GM13976 (cell line): Measurements from ENCODE around the gene NXPH4.

Experiments
- DNase-seq: peaks from one replicate; pipeline ENCODE4 v3.0.0; 2012; ENCODE audit warnings: low spot score
- in situ Hi-C: fragments of 300-500 bp; cut with MboI; formaldehyde crosslinking; loops from one replicate; pipeline ENCODE4 v1.12.0; 2022; ENCODE audit warnings: low sequenced_read_pairs, mixed read lengths, inconsistent platforms; ENCODE audit not compliant: unreplicated experiment
- TF ChIP-seq, protein P1 (sequence below): IDR thresholded peaks from 2 replicates; pipeline ENCODE4 v1.5.1; 2012; ENCODE audit warnings: borderline replicate concordance, mild to moderate bottlenecking; ENCODE audit not compliant: insufficient read depth; ENCODE audit errors: extremely low read depth, missing control alignments, control extremely low read depth

The NXPH4 gene

DNA sequence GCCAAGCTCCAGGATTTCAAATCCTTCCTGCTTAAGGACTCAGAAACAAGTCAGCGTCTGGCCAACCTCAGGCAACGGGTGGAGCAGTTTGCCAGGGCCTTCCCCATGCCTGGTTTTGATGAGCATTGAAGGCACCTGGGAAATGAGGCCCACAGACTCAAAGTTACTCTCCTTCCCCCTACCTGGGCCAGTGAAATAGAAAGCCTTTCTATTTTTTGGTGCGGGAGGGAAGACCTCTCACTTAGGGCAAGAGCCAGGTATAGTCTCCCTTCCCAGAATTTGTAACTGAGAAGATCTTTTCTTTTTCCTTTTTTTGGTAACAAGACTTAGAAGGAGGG is 17.6 kb downstream of the NXPH4 start:
- in situ Hi-C loops, result no loop called here
- DNase-seq, result no peak
- TF ChIP-seq, protein P1, sequence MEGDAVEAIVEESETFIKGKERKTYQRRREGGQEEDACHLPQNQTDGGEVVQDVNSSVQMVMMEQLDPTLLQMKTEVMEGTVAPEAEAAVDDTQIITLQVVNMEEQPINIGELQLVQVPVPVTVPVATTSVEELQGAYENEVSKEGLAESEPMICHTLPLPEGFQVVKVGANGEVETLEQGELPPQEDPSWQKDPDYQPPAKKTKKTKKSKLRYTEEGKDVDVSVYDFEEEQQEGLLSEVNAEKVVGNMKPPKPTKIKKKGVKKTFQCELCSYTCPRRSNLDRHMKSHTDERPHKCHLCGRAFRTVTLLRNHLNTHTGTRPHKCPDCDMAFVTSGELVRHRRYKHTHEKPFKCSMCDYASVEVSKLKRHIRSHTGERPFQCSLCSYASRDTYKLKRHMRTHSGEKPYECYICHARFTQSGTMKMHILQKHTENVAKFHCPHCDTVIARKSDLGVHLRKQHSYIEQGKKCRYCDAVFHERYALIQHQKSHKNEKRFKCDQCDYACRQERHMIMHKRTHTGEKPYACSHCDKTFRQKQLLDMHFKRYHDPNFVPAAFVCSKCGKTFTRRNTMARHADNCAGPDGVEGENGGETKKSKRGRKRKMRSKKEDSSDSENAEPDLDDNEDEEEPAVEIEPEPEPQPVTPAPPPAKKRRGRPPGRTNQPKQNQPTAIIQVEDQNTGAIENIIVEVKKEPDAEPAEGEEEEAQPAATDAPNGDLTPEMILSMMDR, result no peak

DNA sequence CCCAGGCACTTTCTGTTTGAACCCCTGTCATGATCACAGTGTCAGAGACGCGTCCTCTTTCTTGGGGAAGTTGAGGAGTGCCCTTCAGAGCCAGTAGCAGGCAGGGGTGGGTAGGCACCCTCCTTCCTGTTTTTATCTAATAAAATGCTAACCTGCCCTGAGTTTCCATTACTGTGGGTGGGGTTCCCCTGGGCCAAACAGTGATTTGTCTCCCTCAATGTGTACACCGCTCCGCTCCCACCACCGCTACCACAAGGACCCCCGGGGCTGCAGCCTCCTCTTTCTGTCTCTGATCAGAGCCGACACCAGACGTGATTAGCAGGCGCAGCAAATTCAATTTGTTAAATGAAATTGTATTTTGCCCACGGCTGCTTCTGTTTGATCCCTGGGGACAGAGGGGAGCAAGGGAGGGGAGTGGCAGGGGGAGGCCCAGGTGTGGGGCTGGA is 18.0 kb downstream of the NXPH4 start:
- in situ Hi-C loops, result no loop called here
- no peak for DNase-seq
- TF ChIP-seq, protein P1, result no peak

DNA sequence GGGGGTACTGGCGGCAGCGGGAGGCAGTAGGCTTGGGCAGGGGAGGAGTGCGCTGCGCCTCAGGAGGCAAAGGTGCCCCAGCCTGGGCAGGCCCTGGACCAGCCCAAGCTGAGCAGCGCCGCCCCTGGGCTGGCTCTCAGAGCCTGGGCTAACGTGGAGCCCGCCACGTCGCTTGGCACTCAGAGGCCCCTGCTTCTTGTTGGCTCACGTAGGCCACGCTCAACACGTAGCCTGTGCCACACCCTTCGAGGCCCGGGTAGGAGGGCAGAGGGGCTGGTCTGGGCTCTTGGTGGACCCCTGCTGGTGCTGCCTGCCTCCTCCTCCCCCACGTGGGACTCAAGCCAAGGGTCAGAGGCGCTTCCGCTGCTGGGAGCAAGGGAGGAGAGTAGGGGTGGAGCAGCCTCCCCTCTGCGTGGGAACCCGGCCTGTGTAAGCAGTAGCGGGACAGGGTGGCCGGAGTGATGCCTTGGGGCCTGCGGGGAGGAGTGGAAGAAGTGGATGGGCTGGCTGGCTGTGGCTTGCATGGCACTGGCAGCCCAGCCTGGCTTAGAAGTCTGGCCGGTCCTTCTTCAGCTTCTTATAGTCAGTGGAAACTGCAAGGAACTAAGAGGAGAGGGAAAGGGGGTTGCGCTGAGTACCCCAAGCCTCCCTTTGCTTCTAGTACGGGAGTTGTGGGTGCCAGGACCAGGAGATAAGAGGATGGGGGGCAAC is 18.6 kb downstream of the NXPH4 start:
- TF ChIP-seq, protein P1, result no peak
- DNase-seq, result peak; percentile 12
- in situ Hi-C loops, result no loop called here

DNA sequence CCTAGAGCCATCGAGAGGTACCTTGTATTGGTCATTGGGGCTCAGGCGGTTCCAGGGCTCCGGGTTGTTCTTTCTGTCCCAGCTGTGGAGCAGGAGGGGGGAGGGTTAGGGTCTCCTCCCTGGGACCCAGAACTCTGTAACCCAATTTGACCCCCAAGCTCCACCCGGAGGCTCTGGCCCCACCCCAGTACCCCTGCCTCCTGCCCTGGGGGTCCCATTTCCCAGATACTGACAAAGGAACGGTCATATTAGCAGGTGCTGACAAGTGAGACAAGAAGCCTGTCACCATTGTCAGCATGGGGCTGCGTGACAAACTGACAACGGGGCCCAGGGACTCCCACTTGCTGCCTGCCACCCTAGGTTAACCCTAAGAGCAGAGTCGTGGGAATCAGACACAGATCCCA is 19.1 kb downstream of the NXPH4 start:
- TF ChIP-seq, protein P1, result no peak
- no peak for DNase-seq
- in situ Hi-C loops, result no loop called here

DNA sequence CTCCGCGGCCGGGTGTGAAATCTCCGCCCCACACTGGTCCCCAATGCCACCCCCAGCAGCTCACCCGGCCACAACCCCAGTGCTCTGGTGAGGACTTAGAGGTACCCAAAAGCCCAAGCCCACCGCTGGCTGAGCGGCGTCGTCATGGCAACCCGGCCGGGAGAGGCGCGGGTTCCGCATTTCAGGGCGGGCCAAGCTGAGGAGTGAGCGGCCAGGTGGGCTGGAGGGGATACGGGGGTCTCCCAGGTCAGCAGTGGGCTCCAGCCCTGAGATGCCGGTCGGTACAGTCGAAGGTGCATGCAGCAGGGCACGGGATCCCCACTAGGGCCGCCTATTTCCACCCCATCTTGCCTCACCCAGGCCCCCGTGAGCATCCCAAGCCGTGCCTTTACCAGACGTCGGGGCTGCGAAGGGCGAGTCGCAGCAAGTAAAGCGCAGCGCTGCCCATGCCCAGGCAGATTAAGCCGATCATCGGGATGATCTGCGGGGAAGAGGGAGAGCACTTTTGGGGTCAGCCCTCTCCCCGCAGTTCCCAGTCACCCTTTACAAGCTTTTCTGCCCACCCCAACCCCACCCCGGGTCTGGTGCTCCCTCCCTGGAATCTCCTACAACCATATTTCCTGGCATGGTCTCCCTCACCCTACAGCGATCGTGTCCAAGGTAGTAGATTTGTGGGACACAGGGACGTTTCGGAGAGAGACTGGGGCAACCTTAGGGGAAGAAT is 19.8 kb downstream of the NXPH4 start:
- in situ Hi-C loops, result no loop called here
- TF ChIP-seq, protein P1, result no peak
- DNase-seq, result peak; percentile 26

DNA sequence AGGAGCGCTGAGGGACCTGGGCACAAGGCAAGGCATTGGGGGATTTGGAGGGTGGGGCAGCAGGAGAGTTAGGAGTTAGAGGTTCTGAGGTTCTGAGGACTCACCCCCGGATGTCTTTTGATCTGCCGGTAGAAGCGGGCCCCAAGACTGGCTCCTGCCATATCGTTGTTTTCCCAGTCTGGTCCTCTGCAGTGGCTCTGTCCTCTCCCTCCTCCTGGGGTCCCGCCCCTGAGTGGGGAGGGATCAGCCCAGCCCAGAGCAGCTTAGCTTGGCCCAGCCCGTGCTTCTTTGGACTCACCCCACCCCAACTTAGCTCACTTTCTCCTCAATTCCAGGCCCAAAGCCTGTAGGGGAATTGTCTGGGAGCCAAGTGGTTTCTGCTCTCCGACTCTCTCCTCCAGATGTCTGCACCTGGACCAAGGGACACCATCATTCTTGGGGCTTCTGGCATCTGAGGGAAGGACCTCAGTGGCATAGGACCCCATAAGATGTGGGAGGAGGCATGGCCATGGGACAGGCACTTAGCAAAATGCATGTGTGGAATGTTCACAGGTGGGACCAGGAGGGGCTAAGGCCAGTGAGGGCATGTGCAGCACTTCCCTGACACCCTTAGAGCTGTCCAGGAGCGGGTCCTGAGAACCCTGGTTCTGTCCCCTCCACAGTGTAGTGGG is 20.5 kb downstream of the NXPH4 start:
- in situ Hi-C loops, result no loop called here
- TF ChIP-seq, protein P1, result no peak

More for the DNA sequence above, 20.5 kb downstream of the NXPH4 start:
- no peak for DNase-seq
